Measurements from ENCODE around the gene OSBPL5.

OSBPL5 gene

GRCh38 chr11:3041699-3042441, 123.2 kb downstream of the OSBPL5 start:
- DNase-seq (ENCODE audit: low read depth in 2 of 2, low spot score in 1 of 2), result no peak

GRCh38 chr11:3040881-3041280, 124.2 kb downstream of the OSBPL5 start:
- DNase-seq (ENCODE audit: low read depth in 2 of 2, low spot score in 1 of 2), result no peak

- DNase-seq (ENCODE audit: low read depth in 2 of 2, low spot score in 1 of 2), result no peak
Measured at GRCh38 chr11:3037945-3038271, 127.2 kb downstream of the OSBPL5 start.

Data from stimulated activated CD8-positive, alpha-beta memory T cell treated with anti-CD3 and anti-CD28 coated beads, Interleukin-4, amount 100 ng/mL, for 4 hours (primary cell).